Trophoblast cell (in vitro differentiated cells and primary cell): ENCODE results near the gene AGFG2.

Experiments
- DNase-seq, 2 donors: peaks; one replicate each; pipeline ENCODE4 v3.0.0-alpha.2; 2016
- H2AFZ ChIP-seq: 2 replicates; pipeline ENCODE4 v1.6.1; 2013; ENCODE audit warnings: low read length, moderate library complexity, mild to moderate bottlenecking; ENCODE audit not compliant: insufficient read depth, poor library complexity
- H2AK5ac ChIP-seq: 2 replicates; pipeline ENCODE4 v1.6.1; 2013; ENCODE audit warnings: mild to moderate bottlenecking, low read length
- H2BK120ac ChIP-seq: 2 replicates; pipeline ENCODE4 v1.6.1; 2013; ENCODE audit warnings: low read length, mild to moderate bottlenecking, moderate library complexity; ENCODE audit not compliant: insufficient read depth, poor library complexity
- H2BK12ac ChIP-seq: 2 replicates; pipeline ENCODE4 v1.6.1; 2013; ENCODE audit warnings: mild to moderate bottlenecking, low read length, moderate library complexity
- H2BK5ac ChIP-seq: 2 replicates; pipeline ENCODE4 v1.6.1; 2013; ENCODE audit warnings: low read length, low read depth, moderate library complexity, mild to moderate bottlenecking; ENCODE audit not compliant: poor library complexity
- H3K14ac ChIP-seq: 2 replicates; pipeline ENCODE4 v1.6.1; 2013; ENCODE audit warnings: mild to moderate bottlenecking, low read length
- H3K18ac ChIP-seq: 2 replicates; pipeline ENCODE4 v1.6.1; 2013; ENCODE audit warnings: mild to moderate bottlenecking, low read length
- H3K23ac ChIP-seq: 2 replicates; pipeline ENCODE4 v1.6.1; 2013; ENCODE audit warnings: low read length
- H3K27ac ChIP-seq: 2 replicates; pipeline ENCODE4 v1.5.1; 2013; ENCODE audit warnings: low read depth, mild to moderate bottlenecking, inconsistent platforms, low read length, moderate library complexity
- H3K27me3 ChIP-seq: 2 replicates; pipeline ENCODE4 v1.6.1; 2013; ENCODE audit warnings: inconsistent platforms, mild to moderate bottlenecking, low read length, moderate library complexity; ENCODE audit not compliant: insufficient read depth
- H3K36me3 ChIP-seq, 2 experiments: 1 replicate in 1 of 2; 2 replicates in 1 of 2; pipeline ENCODE4 v1.6.1; 2013; ENCODE audit warnings: low read length in 2 of 2, mild to moderate bottlenecking in 2 of 2, moderate library complexity in 1 of 2; ENCODE audit not compliant: insufficient read depth in 2 of 2, control insufficient read depth in 1 of 2
- H3K4ac ChIP-seq: 2 replicates; pipeline ENCODE4 v1.6.1; 2013; ENCODE audit warnings: low read depth, mild to moderate bottlenecking, low read length, moderate library complexity
- H3K4me1 ChIP-seq, 2 experiments: 1 replicate in 1 of 2; 2 replicates in 1 of 2; pipeline ENCODE4 v1.6.1; 2013; ENCODE audit warnings: low read length in 2 of 2, mild to moderate bottlenecking in 2 of 2, moderate library complexity in 1 of 2; ENCODE audit not compliant: insufficient read depth in 2 of 2, control insufficient read depth in 1 of 2
- H3K4me2 ChIP-seq: 2 replicates; pipeline ENCODE4 v1.6.1; 2013; ENCODE audit warnings: inconsistent platforms, mild to moderate bottlenecking, low read length, moderate library complexity
- H3K4me3 ChIP-seq: 2 replicates; pipeline ENCODE4 v1.5.1; 2013; ENCODE audit warnings: mild to moderate bottlenecking, low read depth, low read length, inconsistent platforms
- H3K79me1 ChIP-seq: one replicate; pipeline ENCODE4 v1.6.1; 2013; ENCODE audit warnings: low read length
- H3K79me2 ChIP-seq: 2 replicates; pipeline ENCODE4 v1.6.1; 2013; ENCODE audit warnings: low read length, mild to moderate bottlenecking; ENCODE audit not compliant: control insufficient read depth, insufficient read depth, poor library complexity
- H3K9ac ChIP-seq: 2 replicates; pipeline ENCODE4 v1.6.1; 2013; ENCODE audit warnings: mild to moderate bottlenecking, low read length
- H3K9me3 ChIP-seq: 2 replicates; pipeline ENCODE4 v1.6.1; 2013; ENCODE audit warnings: low read depth, mild to moderate bottlenecking, control low read depth, inconsistent platforms, low read length; ENCODE audit not compliant: insufficient read depth
- H4K12ac ChIP-seq: 2 replicates; pipeline ENCODE4 v1.6.1; 2013; ENCODE audit warnings: low read depth, mild to moderate bottlenecking, low read length, moderate library complexity
- H4K8ac ChIP-seq: 2 replicates; pipeline ENCODE4 v1.6.1; 2013; ENCODE audit warnings: low read depth, mild to moderate bottlenecking, low read length, moderate library complexity
- H4K91ac ChIP-seq: one replicate; pipeline ENCODE4 v1.6.1; 2013; ENCODE audit warnings: low read depth, mild to moderate bottlenecking, low read length, moderate library complexity
- WGBS: extraction: QIAGEN DNeasy Blood & Tissue Kit; methylation state at CpG from one replicate; pipeline ENCODE4 v1.1.7; 2013; ENCODE audit warnings: missing lambda C conversion rate; ENCODE audit not compliant: insufficient read length, insufficient coverage; ENCODE audit errors: extremely low coverage; 5-methylcytosine and 5-hydroxymethylcytosine counted together

AGFG2 gene

GRCh38 chr7:100582650-100583049 is 43.6 kb downstream of the AGFG2 start:
- no CpG with 5 or more reads among the region's 11 CpGs for WGBS
- no peak overlapping the region for H4K8ac ChIP-seq
- H2BK5ac ChIP-seq = no peak overlapping the region

DNA sequence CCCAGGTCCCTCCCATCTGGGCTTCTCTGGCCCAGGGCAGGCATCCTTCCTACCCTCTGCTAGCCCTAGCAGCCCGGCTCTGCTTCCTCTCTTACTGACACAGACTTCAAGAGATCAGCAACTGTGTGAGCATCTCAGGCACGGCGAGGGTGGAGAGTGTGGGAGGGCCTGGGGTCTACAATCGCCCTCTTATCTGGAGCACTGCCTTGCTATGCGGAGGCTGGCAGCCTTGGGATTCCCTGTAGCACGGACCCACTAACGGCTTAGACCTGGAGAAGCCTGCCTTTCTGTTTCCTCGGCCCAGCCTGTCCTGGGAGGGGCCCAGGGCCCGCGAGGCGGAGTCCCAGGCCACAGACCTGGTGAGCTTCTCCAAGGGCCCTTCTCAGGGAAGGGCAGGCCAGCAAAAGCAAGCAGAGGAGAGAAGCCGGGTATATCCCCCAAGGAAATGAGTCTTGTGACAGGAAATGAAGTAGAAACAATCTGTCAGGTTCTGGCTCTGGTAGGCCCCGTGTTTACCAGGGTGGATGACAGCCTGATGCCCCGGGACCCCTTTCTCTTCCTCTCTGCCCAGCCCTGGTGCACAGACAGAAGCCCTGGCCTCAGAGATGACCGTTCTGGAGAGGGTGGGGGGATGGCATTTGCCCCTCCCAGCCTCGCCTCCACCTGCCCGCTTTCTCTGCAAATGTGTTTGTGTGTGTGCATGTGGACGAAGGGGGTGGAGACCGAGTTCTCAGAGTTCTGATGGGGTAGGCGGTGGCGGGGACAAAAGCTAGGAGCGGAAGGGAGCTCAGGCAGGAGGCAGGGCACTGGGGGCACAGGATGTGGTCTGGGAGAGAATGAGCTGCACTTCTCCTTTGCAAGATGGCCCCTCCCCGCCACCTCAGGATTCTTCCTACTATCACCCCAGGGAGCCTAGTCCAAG is 44.4 kb downstream of the AGFG2 start:
- Histone ChIP-seq H2AK5ac (no peak overlapping the region), H4K8ac (no peak overlapping the region), H3K18ac (peak overlapping the region; percentile 24), H4K12ac (peak overlapping the region; percentile 21), H3K4ac (peak overlapping the region; percentile 16), H3K14ac (peak overlapping the region; percentile 23), H2BK5ac (no peak overlapping the region), H3K79me1 (peaks cover 17% of the 10 kb centered on the region), H4K91ac (no peak overlapping the region), H3K9ac (no peak overlapping the region), H3K36me3 (peaks cover 38 to 44% of the 10 kb centered on the region in 2 experiments), H3K27me3 (no peaks in the 10 kb centered on the region), H3K79me2 (peaks cover 6% of the 10 kb centered on the region), H3K27ac (peak overlapping the region; percentile 20), H3K23ac (no peak overlapping the region), H3K4me1 (peaks cover 12 to 21% of the 10 kb centered on the region in 2 experiments), H2BK120ac (no peak overlapping the region), H3K4me3 (no peak overlapping the region), H2AFZ (no peak overlapping the region), H3K9me3 (peaks cover 3% of the 10 kb centered on the region), H2BK12ac (no peak overlapping the region), H3K4me2 (no peak overlapping the region)
- no CpG with 5 or more reads among the region's 23 CpGs for WGBS
- DNase-seq = peak in 1 of 2 donors; percentile 18

More at GRCh38 chr7:100582650-100583049, 43.6 kb downstream of the AGFG2 start:
- no peak overlapping the region for H2BK12ac ChIP-seq
- H3K27me3 ChIP-seq = no peaks in the 10 kb centered on the region
- no peak overlapping the region for H3K23ac ChIP-seq
- H3K14ac ChIP-seq = no peak overlapping the region
- peaks cover 12 to 21% of the 10 kb centered on the region in 2 experiments for H3K4me1 ChIP-seq
- peaks cover 17% of the 10 kb centered on the region for H3K79me1 ChIP-seq
- no peak overlapping the region for H4K12ac ChIP-seq
- H2BK120ac ChIP-seq = no peak overlapping the region
- H3K79me2 ChIP-seq = peaks cover 6% of the 10 kb centered on the region
- H3K4me2 ChIP-seq = no peak overlapping the region
- H4K91ac ChIP-seq = no peak overlapping the region
- H3K36me3 ChIP-seq = peaks cover 45 to 51% of the 10 kb centered on the region in 2 experiments
- no peak overlapping the region for H3K27ac ChIP-seq
- H3K18ac ChIP-seq = no peak overlapping the region
- H3K9ac ChIP-seq = no peak overlapping the region
- H3K4me3 ChIP-seq = no peak overlapping the region
- no peak overlapping the region for H2AFZ ChIP-seq
- no peak overlapping the region for H2AK5ac ChIP-seq
- H3K4ac ChIP-seq = no peak overlapping the region
- DNase-seq = no peak
- H3K9me3 ChIP-seq = peaks cover 3% of the 10 kb centered on the region

DNA sequence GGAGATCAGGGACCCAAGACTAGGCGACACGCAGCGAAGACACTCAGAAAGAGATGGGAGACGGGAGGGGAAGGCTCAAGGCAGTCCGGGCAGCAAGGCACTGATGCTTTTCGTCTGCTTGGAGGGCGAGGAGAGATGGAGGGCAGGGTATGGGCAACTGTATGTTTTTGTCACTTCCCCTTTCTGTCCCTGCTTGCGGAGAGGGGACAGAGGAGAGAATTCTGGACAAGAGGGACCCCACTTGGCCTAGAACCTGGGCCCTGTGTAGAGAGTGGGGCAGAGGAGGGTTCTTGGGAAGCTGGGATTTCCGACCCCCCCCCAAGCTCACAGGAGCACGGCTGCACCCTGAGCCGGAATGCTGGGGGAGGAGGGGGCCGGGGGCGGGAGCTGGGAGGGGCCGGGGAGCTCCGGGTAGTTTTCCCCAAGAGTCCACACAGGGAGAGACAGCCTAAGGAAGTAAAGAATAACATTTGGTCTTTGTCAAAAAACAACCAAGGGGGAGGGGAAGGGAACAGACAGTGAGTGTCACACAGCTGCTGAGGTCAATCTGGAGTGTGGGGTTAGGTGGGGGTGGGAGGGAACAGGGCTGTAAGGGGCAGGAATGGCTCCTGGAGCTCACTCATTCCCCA is 45.2 kb downstream of the AGFG2 start:
- no peak overlapping the region for H3K4me3 ChIP-seq
- WGBS = no CpG with 5 or more reads among the region's 15 CpGs
- peaks cover 12 to 21% of the 10 kb centered on the region in 2 experiments for H3K4me1 ChIP-seq
- peaks cover 3% of the 10 kb centered on the region for H3K9me3 ChIP-seq
- H4K91ac ChIP-seq = peak overlapping the region; percentile 36
- H2BK12ac ChIP-seq = no peak overlapping the region
- H2AFZ ChIP-seq = no peak overlapping the region
- H2BK5ac ChIP-seq = peak overlapping the region; percentile 10
- H3K4me2 ChIP-seq = peak overlapping the region; percentile 82
- H3K4ac ChIP-seq = peak overlapping the region; percentile 5
- H3K23ac ChIP-seq = no peak overlapping the region
- H3K79me2 ChIP-seq = peaks cover 6% of the 10 kb centered on the region
- H3K36me3 ChIP-seq = peaks cover 33 to 36% of the 10 kb centered on the region in 2 experiments
- peaks cover 17% of the 10 kb centered on the region for H3K79me1 ChIP-seq
- DNase-seq = no peak
- H2BK120ac ChIP-seq = no peak overlapping the region
- peak overlapping the region; percentile 56 for H4K8ac ChIP-seq
- H3K18ac ChIP-seq = peak overlapping the region; percentile 42
- H4K12ac ChIP-seq = no peak overlapping the region
- peak overlapping the region; percentile 60 for H3K14ac ChIP-seq
- peak overlapping the region; percentile 11 for H3K9ac ChIP-seq
- peak overlapping the region; percentile 77 for H3K27ac ChIP-seq
- peak overlapping the region; percentile 50 for H2AK5ac ChIP-seq
- no peaks in the 10 kb centered on the region for H3K27me3 ChIP-seq

GRCh38 chr7:100584683-100585510 is 45.9 kb downstream of the AGFG2 start:
- Histone ChIP-seq H3K14ac (peak overlapping the region; percentile 60), H3K4ac (no peak overlapping the region), H3K79me2 (peaks cover 6% of the 10 kb centered on the region)

More at GRCh38 chr7:100584683-100585510, 45.9 kb downstream of the AGFG2 start:
- Histone ChIP-seq H3K23ac (no peak overlapping the region), H3K4me2 (peak overlapping the region; percentile 82), H4K12ac (no peak overlapping the region), H3K79me1 (peaks cover 17% of the 10 kb centered on the region), H2AFZ (peak overlapping the region; percentile 12), H3K9ac (peak overlapping the region; percentile 11), H3K27ac (peak overlapping the region; percentile 97), H2BK5ac (peak overlapping the region; percentile 60), H4K8ac (peak overlapping the region; percentile 99), H2AK5ac (no peak overlapping the region), H4K91ac (peak overlapping the region; percentile 44), H3K36me3 (peaks cover 28 to 31% of the 10 kb centered on the region in 2 experiments), H3K18ac (peak overlapping the region; percentile 42), H2BK12ac (no peak overlapping the region), H3K4me3 (peak overlapping the region; percentile 94), H3K4me1 (peaks cover 12 to 21% of the 10 kb centered on the region in 2 experiments), H2BK120ac (peak overlapping the region; percentile 43), H3K27me3 (no peaks in the 10 kb centered on the region), H3K9me3 (peaks cover 3% of the 10 kb centered on the region)
- DNase-seq = peak; percentile 93 to 98
- no CpG with 5 or more reads among the region's 20 CpGs for WGBS
